KMS-11 (cell line): ENCODE data around the gene PLCB2.

Experiments used
- H2AFZ ChIP-seq: fragments of 200-600 bp; sonication (generic); 2 replicates; pipeline ENCODE4 v1.6.1; 2016; ENCODE audit warnings: antibody characterized with exemption, mixed run types, low read depth
- H3K27ac ChIP-seq: fragments of 200-600 bp; sonication (generic); 2 replicates; pipeline ENCODE4 v1.6.1; 2016; ENCODE audit warnings: mild to moderate bottlenecking, mixed run types
- H3K27me3 ChIP-seq: fragments of 200-600 bp; sonication (generic); 2 replicates; pipeline ENCODE4 v1.6.1; 2017; ENCODE audit warnings: mild to moderate bottlenecking, low read depth, mixed run types, moderate library complexity; ENCODE audit not compliant: insufficient read depth
- H3K36me3 ChIP-seq: fragments of 200-600 bp; sonication (generic); 2 replicates; pipeline ENCODE4 v1.6.1; 2017; ENCODE audit warnings: mild to moderate bottlenecking, mixed run types; ENCODE audit not compliant: insufficient read depth
- H3K4me1 ChIP-seq: fragments of 200-600 bp; sonication (generic); 2 replicates; pipeline ENCODE4 v1.6.1; 2016; ENCODE audit warnings: mild to moderate bottlenecking, low read depth, mixed run types; ENCODE audit not compliant: poor library complexity, severe bottlenecking
- H3K4me2 ChIP-seq: fragments of 200-600 bp; sonication (generic); 2 replicates; pipeline ENCODE4 v1.7.0; 2016; ENCODE audit warnings: mild to moderate bottlenecking, mixed run types
- H3K4me3 ChIP-seq: fragments of 200-600 bp; sonication (generic); IDR thresholded peaks from 2 replicates; pipeline ENCODE4 v1.6.1; 2017; ENCODE audit warnings: low read depth, low read length, mixed read lengths; ENCODE audit not compliant: insufficient read depth
- H3K79me2 ChIP-seq: fragments of 200-600 bp; sonication (generic); 2 replicates; pipeline ENCODE4 v1.6.1; 2016; ENCODE audit warnings: low read depth, mixed run types; ENCODE audit not compliant: insufficient read depth
- H3K9ac ChIP-seq: fragments of 200-600 bp; sonication (generic); 2 replicates; pipeline ENCODE4 v1.6.1; 2016; ENCODE audit warnings: mild to moderate bottlenecking, mixed run types
- H4K20me1 ChIP-seq: fragments of 200-600 bp; sonication (generic); 2 replicates; pipeline ENCODE4 v1.6.1; 2016; ENCODE audit warnings: mild to moderate bottlenecking, mixed run types; ENCODE audit not compliant: insufficient read depth
- CTCF ChIP-seq: fragments of 200-600 bp; sonication (generic); conservative IDR thresholded peaks from 2 replicates; pipeline ENCODE4 v1.6.1; 2017; ENCODE audit warnings: low read depth, mild to moderate bottlenecking, antibody characterized with exemption, low read length, moderate library complexity, mixed read lengths

Gene PLCB2

GRCh38 chr15:40348474-40348870 is 40.7 kb upstream of the PLCB2 start:
- Histone ChIP-seq H3K27ac (no peak overlapping the region), H3K4me2 (no peak overlapping the region), H3K79me2 (no peaks in the 10 kb centered on the region), H3K36me3 (no peaks in the 10 kb centered on the region), H2AFZ (no peak overlapping the region), H4K20me1 (no peaks in the 10 kb centered on the region), H3K4me3 (no peak overlapping the region), H3K4me1 (no peaks in the 10 kb centered on the region), H3K9ac (no peak overlapping the region), H3K27me3 (no peaks in the 10 kb centered on the region)
- no peak for TF ChIP-seq CTCF

GRCh38 chr15:40347559-40348473 is 40.1 kb upstream of the PLCB2 start:
- Histone ChIP-seq H2AFZ (no peak overlapping the region), H3K4me1 (no peaks in the 10 kb centered on the region), H3K9ac (no peak overlapping the region), H3K4me2 (no peak overlapping the region), H4K20me1 (no peaks in the 10 kb centered on the region), H3K79me2 (no peaks in the 10 kb centered on the region), H3K36me3 (no peaks in the 10 kb centered on the region), H3K27ac (no peak overlapping the region), H3K4me3 (no peak overlapping the region), H3K27me3 (no peaks in the 10 kb centered on the region)
- no peak for TF ChIP-seq CTCF

GRCh38 chr15:40346579-40347558 is 39.1 kb upstream of the PLCB2 start:
- H3K4me1 ChIP-seq: no peaks in the 10 kb centered on the region
- no peak for TF ChIP-seq CTCF
- no peak overlapping the region for H3K9ac ChIP-seq
- no peaks in the 10 kb centered on the region for H3K27me3 ChIP-seq
- H3K4me3 ChIP-seq: no peak overlapping the region
- H3K27ac ChIP-seq: no peak overlapping the region
- H3K36me3 ChIP-seq: no peaks in the 10 kb centered on the region
- H3K79me2 ChIP-seq: no peaks in the 10 kb centered on the region
- H2AFZ ChIP-seq: no peak overlapping the region
- H3K4me2 ChIP-seq: no peak overlapping the region
- no peaks in the 10 kb centered on the region for H4K20me1 ChIP-seq

- H2AFZ ChIP-seq: no peak overlapping the region
- no peak overlapping the region for H3K4me2 ChIP-seq
- no peaks in the 10 kb centered on the region for H3K36me3 ChIP-seq
- no peaks in the 10 kb centered on the region for H3K4me1 ChIP-seq
- H3K79me2 ChIP-seq: no peaks in the 10 kb centered on the region
- no peaks in the 10 kb centered on the region for H4K20me1 ChIP-seq
- no peaks in the 10 kb centered on the region for H3K27me3 ChIP-seq
- TF ChIP-seq CTCF: no peak
- H3K9ac ChIP-seq: no peak overlapping the region
- no peak overlapping the region for H3K4me3 ChIP-seq
- no peak overlapping the region for H3K27ac ChIP-seq
Observed at GRCh38 chr15:40345867-40346578, 38.3 kb upstream of the PLCB2 start.
